ENCODE measurements around the gene SERTM1. TPM values are rescaled to one million over a fixed set of nuclear protein-coding genes. Genes with fewer than 3 reads are reported as not detected.

The SERTM1 gene
- total RNA-seq, 1 experiment from 2014 or later: 0.24 TPM

GRCh38 chr13:36683701-36684100 is 9.9 kb downstream of the SERTM1 start:
- no peak overlapping the region for H2BK120ac ChIP-seq (ENCODE audit: low read depth, low read length, poor library complexity, severe bottlenecking)
- H4K8ac ChIP-seq (replicated peaks; ENCODE audit: insufficient read length, low read depth, low read length): no peak overlapping the region
- no peak overlapping the region for H3K4me2 ChIP-seq (ENCODE audit: insufficient read depth, insufficient read length, low read length)
- H3K56ac ChIP-seq (ENCODE audit: insufficient read length, low read depth, low read length): no peak overlapping the region
- DNase-seq: no peak
- no peaks in the 10 kb centered on the region for H3K27me3 ChIP-seq (ENCODE audit: insufficient read depth, low read length)
- H2BK5ac ChIP-seq (ENCODE audit: insufficient read length, low read length): no peak overlapping the region
- no peak overlapping the region for H2AK5ac ChIP-seq (ENCODE audit: insufficient read length, low read length)
- no peak overlapping the region; a peak in 1 of 7 replicates for H3K27ac Mint-ChIP-seq
- H4K5ac ChIP-seq (ENCODE audit: insufficient read length, low read depth, low read length): no peak overlapping the region
- H2AFZ ChIP-seq (ENCODE audit: low read length): no peak overlapping the region
- no peak overlapping the region for H3K4me3 Mint-ChIP-seq
- H3K14ac ChIP-seq (ENCODE audit: insufficient read depth, low read length): no peak overlapping the region
- peaks cover 5 to 8% of the 10 kb centered on the region in 2 experiments for H3K4me1 Mint-ChIP-seq
- no peak overlapping the region for H4K91ac ChIP-seq (ENCODE audit: insufficient read length, low read depth, low read length)
- no peak for TF ChIP-seq CTCF (conservative IDR thresholded peaks at IDR 0.05)
- H3K79me2 ChIP-seq (ENCODE audit: insufficient read depth, low read length): no peaks in the 10 kb centered on the region
- no peaks in the 10 kb centered on the region for H3K9me3 Mint-ChIP-seq
- H3K36me3 Mint-ChIP-seq (ENCODE audit: insufficient read depth in 1 of 3, low read depth in 3 of 3): no peaks in the 10 kb centered on the region
- no CpG with 5 or more reads among the region's 6 CpGs for WGBS (ENCODE audit: extremely low coverage, insufficient read length, low lambda C conversion rate)
- no peaks in the 10 kb centered on the region for H3K4me1 ChIP-seq (ENCODE audit: insufficient read depth, low read length)
- H3K23me2 ChIP-seq (ENCODE audit: insufficient read length, low read depth, low read length, poor library complexity, severe bottlenecking): no peaks in the 10 kb centered on the region
- no peaks in the 10 kb centered on the region for H3K27me3 Mint-ChIP-seq (ENCODE audit: low read depth)
- no peaks in the 10 kb centered on the region for H4K20me1 ChIP-seq (ENCODE audit: control insufficient read depth, insufficient read depth, insufficient read length)
- H3K27ac ChIP-seq (ENCODE audit: insufficient read length, low read depth, low read length): no peak overlapping the region
- H3K4ac ChIP-seq (ENCODE audit: low read depth, low read length): no peak overlapping the region
- H3K9ac ChIP-seq (ENCODE audit: extremely low read depth, insufficient read length, low read length): no peak overlapping the region
- H2BK15ac ChIP-seq (ENCODE audit: low read depth, low read length): no peak overlapping the region
- no peak overlapping the region for H2BK12ac ChIP-seq (ENCODE audit: insufficient read length, low read depth, low read length)
- H3K79me1 ChIP-seq (ENCODE audit: insufficient read depth, low read depth, low read length, poor library complexity, severe bottlenecking): no peaks in the 10 kb centered on the region
- no peak overlapping the region for H3T11ph ChIP-seq (ENCODE audit: low read length)
- H3K23ac ChIP-seq (ENCODE audit: insufficient read length, low read depth, low read length): no peak overlapping the region
- H3K18ac ChIP-seq (ENCODE audit: insufficient read length, low read depth, low read length): no peak overlapping the region
- no peaks in the 10 kb centered on the region for H3K9me3 ChIP-seq (ENCODE audit: control insufficient read depth, low read depth, low read length)
- H2BK20ac ChIP-seq (ENCODE audit: low read depth, low read length, poor library complexity, severe bottlenecking): no peak overlapping the region

Measured in H9 (cell line).